MM.1S (cell line): ENCODE results near the gene OAF.

ENCODE experiments used
- EZH2 ChIP-seq: fragments of 300-600 bp; sonication (generic); optimal IDR thresholded peaks from 2 replicates; pipeline ENCODE3; 2017; ENCODE audit warnings: low read depth, mild to moderate bottlenecking, antibody characterized with exemption, low read length, mixed read lengths
- TF ChIP-seq, protein P1 (sequence below): fragments of 300-600 bp; sonication (generic); IDR thresholded peaks from 2 replicates; pipeline ENCODE4 v1.5.1; 2016; ENCODE audit warnings: antibody characterized with exemption, low read length, mixed read lengths

DNA sequence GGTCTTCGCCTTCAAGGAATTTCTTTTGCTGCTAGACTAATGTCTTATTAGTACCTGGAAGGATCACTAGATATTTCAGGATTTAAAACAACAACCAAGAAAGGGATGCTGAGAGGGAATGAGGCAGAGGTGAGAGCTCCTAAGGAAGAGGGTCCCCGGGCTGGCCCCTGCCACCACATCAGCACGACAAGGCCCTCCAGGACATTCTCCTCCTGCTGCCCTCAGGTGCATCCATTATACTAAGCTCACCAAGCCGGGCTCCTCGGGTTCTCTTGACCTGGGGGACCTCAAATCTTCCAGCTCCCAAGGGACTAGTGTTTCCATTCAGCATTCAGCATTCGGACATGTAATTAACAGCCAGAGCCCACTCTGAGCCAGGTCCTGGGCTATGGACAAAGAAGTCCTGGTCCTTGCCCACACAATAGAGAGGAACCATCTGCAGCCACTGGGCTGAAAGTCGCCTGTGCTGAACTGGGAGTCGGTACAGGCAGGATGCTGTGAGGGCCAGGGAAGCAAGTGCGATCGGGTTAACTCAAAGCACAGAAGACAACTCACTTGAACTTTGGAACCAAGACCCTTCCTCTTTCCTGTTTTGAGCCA, 29.4 kb upstream of the OAF start:
- TF ChIP-seq EZH2 = no peak
- TF ChIP-seq, protein P1, sequence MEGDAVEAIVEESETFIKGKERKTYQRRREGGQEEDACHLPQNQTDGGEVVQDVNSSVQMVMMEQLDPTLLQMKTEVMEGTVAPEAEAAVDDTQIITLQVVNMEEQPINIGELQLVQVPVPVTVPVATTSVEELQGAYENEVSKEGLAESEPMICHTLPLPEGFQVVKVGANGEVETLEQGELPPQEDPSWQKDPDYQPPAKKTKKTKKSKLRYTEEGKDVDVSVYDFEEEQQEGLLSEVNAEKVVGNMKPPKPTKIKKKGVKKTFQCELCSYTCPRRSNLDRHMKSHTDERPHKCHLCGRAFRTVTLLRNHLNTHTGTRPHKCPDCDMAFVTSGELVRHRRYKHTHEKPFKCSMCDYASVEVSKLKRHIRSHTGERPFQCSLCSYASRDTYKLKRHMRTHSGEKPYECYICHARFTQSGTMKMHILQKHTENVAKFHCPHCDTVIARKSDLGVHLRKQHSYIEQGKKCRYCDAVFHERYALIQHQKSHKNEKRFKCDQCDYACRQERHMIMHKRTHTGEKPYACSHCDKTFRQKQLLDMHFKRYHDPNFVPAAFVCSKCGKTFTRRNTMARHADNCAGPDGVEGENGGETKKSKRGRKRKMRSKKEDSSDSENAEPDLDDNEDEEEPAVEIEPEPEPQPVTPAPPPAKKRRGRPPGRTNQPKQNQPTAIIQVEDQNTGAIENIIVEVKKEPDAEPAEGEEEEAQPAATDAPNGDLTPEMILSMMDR = no peak
